ENCODE measurements around the gene PAM.

GRCh38 chr5:103041071-103041676 is 286.1 kb downstream of the PAM start:
- TF ChIP-seq POLR2AphosphoS5 (IDR thresholded peaks at IDR 0.05) (no peak), CTCF (IDR thresholded peaks at IDR 0.05) (peak in 3 of 4 experiments; percentile 43 to 62 (median 53))

Data from prostate gland (tissue), 2 donors.